ENCODE results near the gene KLRD1. TPM values are rescaled to one million over a fixed set of nuclear protein-coding genes. Genes with fewer than 3 reads are reported as not detected.
"Not testable (repeated sequence)": the region's sequence is repeated elsewhere in the genome, so short reads cannot be mapped to it uniquely, and the experiment has no call there.

The KLRD1 gene
- total RNA-seq, 1 donor from 2014 or later, result 4.1 TPM

DNA sequence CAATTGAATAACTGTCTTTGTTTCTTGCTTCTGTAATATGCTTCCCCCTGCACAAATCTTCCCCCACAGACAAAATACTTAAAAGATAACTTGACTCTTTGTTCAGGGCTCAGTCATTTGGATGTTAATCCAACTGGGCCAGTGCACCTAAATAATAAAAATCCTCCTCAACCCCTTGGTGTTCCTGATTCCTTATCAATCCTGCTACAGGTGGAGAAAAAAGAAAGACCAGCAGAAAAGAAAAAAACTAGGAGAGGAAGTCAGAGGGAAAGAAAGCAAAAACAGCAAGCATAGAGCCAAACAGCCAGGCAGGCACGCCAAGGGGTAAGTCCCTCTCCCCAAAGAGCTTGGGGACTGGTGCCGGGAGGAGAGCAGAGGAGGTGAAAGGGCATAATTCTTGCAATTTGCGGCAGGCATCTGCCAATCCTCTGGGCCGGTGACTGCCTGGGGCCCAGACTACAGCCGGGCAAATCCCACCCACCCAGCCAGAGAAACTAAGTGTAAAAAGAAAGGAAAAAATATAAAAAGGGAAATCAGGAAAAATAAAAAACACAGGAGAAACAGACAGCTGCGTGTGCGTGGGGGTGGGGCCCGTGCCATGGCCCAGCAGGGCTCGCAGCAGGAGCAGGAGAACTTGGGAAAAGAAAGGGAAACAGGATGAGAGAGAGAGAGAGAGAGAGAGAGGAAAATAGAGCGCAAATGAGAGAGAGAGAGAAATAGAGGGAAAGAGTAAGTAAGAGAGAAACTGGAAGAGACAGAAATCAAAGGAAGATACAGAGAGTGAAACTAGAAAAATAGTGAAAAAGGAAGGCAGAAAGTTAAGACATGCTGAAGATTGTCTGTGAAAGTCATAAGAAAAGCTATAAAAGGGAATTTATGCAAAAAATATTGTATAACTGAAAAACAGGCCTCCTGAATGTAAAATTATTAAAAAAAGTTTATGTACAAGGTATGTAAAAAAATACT is 60.8 kb downstream of the KLRD1 start:
- DNase-seq (ENCODE audit: low read depth), result no peak

DNA sequence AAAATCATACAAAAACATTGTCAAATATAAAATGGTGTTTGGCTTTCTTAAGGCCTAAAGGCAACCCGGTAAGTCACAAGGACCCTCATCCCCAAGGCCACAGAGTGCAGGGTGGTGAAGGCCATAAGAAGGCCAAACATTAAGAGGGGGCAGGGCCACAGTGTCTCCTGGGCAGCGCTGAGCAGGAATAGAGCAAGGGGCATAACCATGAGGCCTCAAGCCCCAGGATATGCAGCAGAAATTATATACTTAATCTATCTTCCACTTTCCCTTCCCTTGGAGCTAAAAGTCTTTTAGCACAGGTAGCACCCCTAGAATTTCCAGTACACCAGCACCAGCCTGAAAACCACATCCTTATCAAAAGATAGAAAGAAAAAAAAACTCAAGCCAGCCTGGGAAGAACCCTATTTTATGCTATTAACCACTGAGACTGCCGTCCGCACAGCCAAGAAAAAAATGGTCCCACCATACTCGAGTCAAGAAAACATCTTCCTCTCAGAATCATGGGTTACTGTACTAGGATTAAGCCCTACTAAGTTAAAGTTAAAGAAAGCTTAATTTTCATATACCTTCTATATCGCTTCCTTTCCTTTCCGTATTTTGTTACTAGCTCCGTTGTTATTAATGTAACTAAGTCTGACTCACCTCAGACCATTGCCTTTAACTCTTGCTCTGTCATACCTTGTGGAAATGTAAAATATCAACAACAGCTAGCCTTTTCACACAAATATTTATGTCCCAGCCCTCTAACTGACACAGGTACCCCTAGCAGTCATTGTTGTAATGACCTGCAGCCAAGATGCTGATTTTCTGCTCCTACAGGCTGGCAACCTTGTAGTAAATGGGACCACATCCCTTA is 62.1 kb downstream of the KLRD1 start:
- DNase-seq (ENCODE audit: low read depth), result no peak

DNA sequence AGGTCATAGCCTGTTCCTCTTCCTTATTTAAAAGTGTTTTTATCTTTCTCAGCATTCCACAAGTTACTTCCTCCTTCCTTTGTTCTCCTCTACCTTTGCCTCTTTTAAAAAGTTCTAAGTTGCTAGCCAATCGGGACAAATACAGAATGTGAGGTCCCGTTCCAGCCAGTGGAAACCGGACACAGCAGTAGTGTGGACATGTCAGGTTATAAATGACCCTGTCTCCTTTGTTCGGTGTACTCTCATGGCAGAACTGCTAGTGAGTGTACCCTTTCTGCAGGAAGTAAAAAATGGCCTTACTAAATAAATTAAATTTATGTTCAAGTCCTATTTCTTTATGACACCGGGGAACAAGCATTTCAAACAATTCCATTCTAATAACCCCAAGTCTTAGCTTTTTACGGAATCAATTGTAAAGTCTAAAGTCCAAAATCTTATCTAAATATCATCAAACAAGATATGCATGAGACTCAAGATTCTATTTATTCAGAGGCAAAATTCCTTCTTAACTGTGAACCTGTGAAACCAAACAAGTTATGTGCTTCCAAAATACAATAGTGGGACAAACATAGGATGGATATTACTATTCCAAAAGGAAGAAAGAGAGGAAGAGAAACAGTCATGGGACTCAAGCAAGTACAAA is 64.3 kb downstream of the KLRD1 start:
- DNase-seq (ENCODE audit: low read depth), result not testable (repeated sequence)

DNA sequence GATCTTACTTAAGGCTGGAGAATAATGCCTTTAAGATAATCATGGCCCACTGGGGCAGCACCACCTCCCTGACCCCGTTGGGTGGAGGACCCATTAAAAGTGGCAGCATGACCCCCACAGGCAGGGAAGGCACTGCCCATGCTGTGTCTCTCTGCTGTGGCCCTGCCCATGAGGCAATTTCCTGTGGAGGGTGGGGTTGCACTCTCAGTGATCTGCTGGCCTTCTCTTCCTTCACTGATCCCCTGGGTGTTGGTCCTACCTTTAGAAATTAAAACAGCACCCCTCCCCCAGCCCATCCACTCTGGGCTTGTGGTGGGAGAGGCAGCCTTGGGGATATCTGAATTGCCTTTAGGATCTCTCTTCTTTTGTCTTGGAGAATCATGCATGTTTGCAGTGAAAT is 64.9 kb downstream of the KLRD1 start:
- DNase-seq (ENCODE audit: low read depth), result no peak

DNA sequence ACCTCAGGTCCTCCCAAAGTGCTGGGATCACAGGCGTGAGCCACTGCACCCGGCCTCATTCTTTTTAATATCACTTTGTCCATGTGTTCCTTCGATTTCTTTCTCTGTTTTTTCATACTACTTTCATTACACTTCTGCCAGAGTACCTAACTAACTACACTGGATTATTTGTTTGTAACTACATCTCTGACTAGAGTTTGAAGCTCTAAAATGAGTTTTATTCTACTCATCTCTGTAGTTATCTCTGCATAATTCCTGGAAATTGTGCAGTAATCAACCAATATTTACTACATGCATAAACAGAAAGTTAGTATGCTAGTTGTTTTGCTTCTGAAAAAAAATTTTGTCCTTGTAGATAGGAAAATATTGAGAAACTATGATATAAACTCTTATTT is 67.0 kb downstream of the KLRD1 start:
- no peak for DNase-seq (ENCODE audit: low read depth)

DNA sequence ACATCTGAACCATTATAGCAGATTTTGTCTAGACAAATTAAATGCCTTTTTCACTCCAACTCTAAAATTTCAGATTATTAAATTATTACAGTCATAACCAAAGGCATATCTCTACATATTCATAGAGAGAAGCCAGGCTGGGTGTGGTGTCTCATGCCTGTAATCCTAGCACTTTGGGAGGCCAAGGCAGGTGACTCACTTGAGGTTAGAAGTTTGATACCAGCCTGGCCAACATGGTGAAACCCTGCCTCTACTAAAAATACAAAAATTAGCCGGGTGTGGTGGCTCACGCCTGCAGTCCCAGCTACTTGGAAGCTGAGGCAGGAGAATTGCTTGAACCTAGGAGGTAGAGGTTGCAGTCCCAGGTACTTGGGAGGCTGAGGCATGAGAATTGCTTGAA is 71.1 kb downstream of the KLRD1 start:
- not testable (repeated sequence) for DNase-seq (ENCODE audit: low read depth)

Other genes starting within 250 kb of the KLRD1 start
- not detected in 2 replicates for gene CLEC1A, start 208.9 kb upstream of the KLRD1 start, total RNA-seq
- 0.05 TPM in 1 of 2 replicates, not detected in the other for gene CLEC7A, start 177.7 kb upstream of the KLRD1 start, total RNA-seq
- gene OLR1, start 135.7 kb upstream of the KLRD1 start, total RNA-seq, result 0.87 and 0.89 TPM in 2 replicates
- gene TMEM52B, start 128.8 kb upstream of the KLRD1 start, total RNA-seq, result 2.3 and 6.9 TPM in 2 replicates
- 75.2 and 256 TPM in 2 replicates for gene GABARAPL1, start 95.0 kb upstream of the KLRD1 start, total RNA-seq
- not detected in 2 replicates for gene KLRK1, start 82.2 kb downstream of the KLRD1 start, total RNA-seq
- not detected in 2 replicates for gene KLRC4, start 101.9 kb downstream of the KLRD1 start, total RNA-seq
- gene KLRC3, start 112.7 kb downstream of the KLRD1 start, total RNA-seq, result not detected in 2 replicates
- 0.87 TPM in 1 of 2 replicates, not detected in the other for gene KLRC2, start 128.1 kb downstream of the KLRD1 start, total RNA-seq
- 0.05 and 0.35 TPM in 2 replicates for gene KLRC1, start 145.5 kb downstream of the KLRD1 start, total RNA-seq
- 1.2 and 2.6 TPM in 2 replicates for gene EIF2S3B, start 198.0 kb downstream of the KLRD1 start, total RNA-seq